IMR-90 (cell line): ENCODE measurements around the gene CYP11A1. TPM values are rescaled to one million over a fixed set of nuclear protein-coding genes. Genes with fewer than 3 reads are reported as not detected.

Experiments
- CHD1 ChIP-seq: IDR thresholded peaks from 2 replicates; pipeline ENCODE4 v1.6.1; 2012; ENCODE audit warnings: low read depth, low read length, improper control_type of control experiment
- CTCF ChIP-seq: conservative IDR thresholded peaks from 2 replicates; pipeline ENCODE4 v1.5.1; 2012; ENCODE audit warnings: mild to moderate bottlenecking, low read depth, low read length, improper control_type of control experiment
- FOS ChIP-seq: fragments of 150-350 bp; IDR thresholded peaks from 2 replicates; pipeline ENCODE4 v1.6.1; 2016; ENCODE audit warnings: low read depth, low read length
- MAFK ChIP-seq: IDR thresholded peaks from 2 replicates; pipeline ENCODE4 v1.6.1; 2012; ENCODE audit warnings: low read depth, low read length, improper control_type of control experiment
- NFE2L2 ChIP-seq: fragments of 150-350 bp; IDR thresholded peaks from 2 replicates; pipeline ENCODE4 v1.6.1; 2016; ENCODE audit warnings: low read depth, mild to moderate bottlenecking, low read length
- POLR2A ChIP-seq: IDR thresholded peaks from 2 replicates; pipeline ENCODE4 v1.6.1; 2012; ENCODE audit warnings: mild to moderate bottlenecking, low read depth, low read length
- RAD21 ChIP-seq: IDR thresholded peaks from 2 replicates; pipeline ENCODE4 v1.6.1; 2012; ENCODE audit warnings: low read length, improper control_type of control experiment
- SMC3 ChIP-seq: fragments of 150-350 bp; IDR thresholded peaks from 2 replicates; pipeline ENCODE4 v1.6.1; 2016; ENCODE audit warnings: low read depth, mild to moderate bottlenecking, antibody characterized with exemption, low read length, moderate library complexity
- polyA plus RNA-seq, 3 experiments: library from polyadenylated mRNA; depleted of rRNA; stranded (reverse); fragments of >200 nt; gene quantifications; 2 replicates each; pipeline ENCODE4 v1.2.3, GENCODE V29; 2012; ENCODE audit warnings: low replicate concordance in 1 of 3
- total RNA-seq: library from RNA; depleted of rRNA; stranded (reverse); fragments of >200 nt; gene quantifications from 2 replicates; pipeline ENCODE4 v1.2.3, GENCODE V29; 2012

CYP11A1 gene
- total and polyA plus RNA-seq, 2 of the 4 experiments (the other 2 are of a cell fraction) = 0.18 to 0.50 TPM

- TF ChIP-seq CTCF (no peak), POLR2A (no peak), SMC3 (no peak), CHD1 (no peak), MAFK (no peak), FOS (no peak), NFE2L2 (no peak), RAD21 (no peak)
Measured at GRCh38 chr15:74376825-74377581, 9.6 kb upstream of the CYP11A1 start (continued).
